HG03432 (cell line): ENCODE results near the gene HECW1.
"Not testable (repeated sequence)": the region's sequence is repeated elsewhere in the genome, so short reads cannot be mapped to it uniquely, and the experiment has no call there.

Experiments used
- ATAC-seq: cut with Tn5 transposase; IDR thresholded peaks from one replicate; pipeline ENCODE4 v1.9.1; 2021; ENCODE audit warnings: mild to moderate bottlenecking, moderate library complexity; ENCODE audit not compliant: unreplicated experiment

Gene HECW1

DNA sequence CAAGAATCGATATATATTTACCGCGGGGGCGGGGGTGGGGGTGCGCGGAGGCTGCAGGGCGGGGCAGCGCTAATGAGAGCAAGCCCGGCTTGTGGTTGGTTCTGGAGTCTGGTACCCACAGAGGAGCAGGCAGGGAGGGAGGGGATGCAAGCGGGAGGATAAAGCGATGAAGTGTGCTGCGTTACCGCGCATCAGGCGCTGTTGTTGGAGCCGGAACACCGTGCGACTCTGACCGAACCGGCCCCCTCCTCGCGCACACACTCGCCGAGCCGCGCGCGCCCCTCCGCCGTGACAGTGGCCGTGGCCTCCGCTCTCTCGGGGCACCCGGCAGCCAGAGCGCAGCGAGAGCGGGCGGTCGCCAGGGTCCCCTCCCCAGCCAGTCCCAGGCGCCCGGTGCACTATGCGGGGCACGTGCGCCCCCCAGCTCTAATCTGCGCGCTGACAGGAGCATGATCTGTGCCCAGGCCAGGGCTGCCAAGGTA, at the start of gene HECW1:
HECW1 (plus strand) TSS at position 189 of the 482 bp plus-strand sequence. CDS start 131,259 bp downstream, outside the sequence.
- ATAC-seq: no peak

DNA sequence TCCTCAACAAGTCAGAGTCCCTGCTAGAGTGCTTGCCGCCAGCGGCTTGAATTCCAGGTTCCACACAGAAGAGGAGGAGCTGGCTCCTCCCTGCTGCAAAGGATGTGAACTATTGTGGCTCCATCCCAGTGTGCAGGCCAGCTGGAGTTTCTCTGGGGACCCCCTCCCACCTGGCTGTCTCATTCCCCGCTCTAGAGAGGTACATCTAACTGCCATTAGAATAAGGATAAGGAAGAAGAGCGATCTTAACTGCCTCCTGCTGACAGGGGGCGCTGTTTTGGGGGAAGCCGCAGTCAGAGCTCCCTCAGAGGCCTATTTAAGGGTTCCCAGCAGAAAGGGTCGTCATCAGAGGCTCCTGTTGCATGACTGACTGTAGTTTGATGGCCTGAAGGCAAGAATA, 40.8 kb upstream of the HECW1 start:
- ATAC-seq: no peak

DNA sequence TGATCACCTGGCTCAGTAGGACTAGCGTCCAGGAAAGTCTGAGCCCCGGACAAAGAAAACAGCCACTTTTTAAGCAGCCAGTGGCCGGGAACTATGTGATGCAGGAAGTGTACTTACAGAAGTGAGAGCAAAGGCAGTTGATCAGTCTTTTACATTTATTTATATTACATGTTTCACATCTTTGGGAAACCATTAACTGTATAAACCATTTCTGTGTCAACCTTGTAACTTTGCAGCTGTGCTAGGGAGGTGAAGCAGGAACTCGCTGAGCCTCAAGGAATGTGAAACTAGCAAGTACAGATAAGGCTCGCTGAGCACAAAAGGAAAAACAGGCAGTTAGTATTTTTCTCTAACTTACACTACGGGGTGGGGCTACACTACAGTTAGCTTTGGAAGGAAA, 39.9 kb upstream of the HECW1 start:
- peak; percentile 68 for ATAC-seq

GRCh38 chr7:43073811-43074210, 38.6 kb upstream of the HECW1 start:
- not testable (repeated sequence) for ATAC-seq

GRCh38 chr7:43076189-43076605, 36.2 kb upstream of the HECW1 start:
- ATAC-seq: peak; percentile 57

DNA sequence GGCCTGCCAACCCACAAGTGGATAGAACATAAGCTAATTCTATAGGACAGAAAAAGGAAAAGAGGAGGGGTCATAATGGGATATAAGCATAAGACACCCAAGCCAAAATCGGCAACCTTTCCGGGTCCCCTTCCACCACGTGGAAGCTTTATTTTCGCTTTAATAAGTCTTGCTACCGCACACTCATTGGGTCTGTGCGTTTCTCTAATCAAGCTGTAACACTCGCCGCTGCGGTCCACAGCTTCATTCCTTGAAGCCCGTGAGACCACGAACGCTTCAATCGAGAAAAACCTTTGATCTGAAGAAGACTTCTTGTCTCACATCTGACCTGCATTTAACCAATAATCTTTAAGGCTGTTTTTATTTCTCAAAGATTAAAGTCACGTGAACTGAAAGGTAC, 35.8 kb upstream of the HECW1 start:
- ATAC-seq: no peak

DNA sequence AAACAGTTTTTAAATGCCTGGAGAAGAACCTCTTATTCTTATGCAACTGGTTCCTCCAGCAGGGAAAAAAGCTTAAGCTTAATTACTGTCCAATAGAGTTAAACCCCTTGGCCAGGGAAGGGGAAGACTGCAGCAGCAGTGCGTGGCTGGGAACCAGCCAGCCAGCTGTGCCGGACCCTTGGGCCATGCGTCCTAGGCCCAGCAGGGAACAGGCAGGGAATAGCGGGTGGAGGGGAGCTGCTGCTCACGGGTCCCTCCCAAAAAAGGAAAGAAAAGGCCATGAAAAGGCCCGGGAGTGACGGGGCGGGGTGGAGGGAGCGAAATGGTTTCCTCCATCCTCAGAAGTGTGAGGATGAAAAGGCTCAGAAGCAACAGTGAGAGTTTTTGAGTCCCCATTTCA, 35.2 kb upstream of the HECW1 start:
- no peak for ATAC-seq

DNA sequence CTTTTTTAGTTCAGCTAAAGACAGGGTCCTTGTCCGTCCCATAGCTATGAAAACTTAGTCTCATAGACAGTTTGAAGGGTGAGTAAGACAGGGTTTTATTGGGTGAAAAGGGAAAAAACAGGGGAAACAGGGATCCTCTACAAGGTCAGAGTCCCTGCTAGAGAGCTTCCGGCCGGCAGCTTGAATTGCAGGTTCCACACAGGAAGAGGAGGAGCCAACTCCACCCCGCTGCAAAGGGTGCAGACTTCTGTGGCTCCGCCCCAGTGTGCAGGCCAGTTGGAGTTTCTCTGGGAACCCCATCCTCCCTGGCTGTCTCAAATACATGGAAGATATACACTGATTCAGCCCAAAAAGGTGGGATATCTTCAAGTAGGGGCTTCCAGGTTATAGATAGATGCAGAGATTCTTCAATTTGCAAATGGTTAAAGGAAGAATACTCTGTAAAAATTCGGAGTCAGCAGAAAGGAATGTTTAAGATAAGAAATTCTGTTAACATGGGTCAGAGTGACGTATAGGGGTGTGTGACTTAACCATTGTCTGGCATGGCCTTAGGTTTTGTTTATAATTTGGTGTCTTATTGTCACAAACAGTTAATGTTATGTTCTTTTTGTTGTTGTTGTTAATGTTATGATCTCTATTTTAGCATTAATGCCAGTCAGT, 34.6 kb upstream of the HECW1 start:
- ATAC-seq: no peak

DNA sequence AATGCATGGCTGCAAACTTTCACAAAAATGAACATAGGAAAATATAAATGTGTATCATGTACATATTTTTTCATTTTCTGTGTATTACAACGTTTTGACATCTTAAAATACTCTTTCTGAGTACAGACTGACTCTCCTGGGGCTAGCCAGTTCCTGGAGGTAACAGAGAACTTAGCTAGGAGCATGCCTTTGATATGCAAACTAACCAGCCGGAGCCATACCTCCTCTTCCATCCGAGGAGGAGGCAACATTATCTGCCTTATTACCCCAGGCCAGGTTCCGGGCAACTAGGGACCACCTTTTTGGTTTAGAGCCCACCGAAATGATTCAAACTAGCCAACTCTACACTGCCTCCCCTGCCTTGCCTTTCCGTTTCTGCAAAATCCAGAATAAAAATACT, 33.7 kb upstream of the HECW1 start:
- no peak for ATAC-seq

- ATAC-seq: no peak
These were observed 30.8 kb upstream of the HECW1 start for GRCh38 chr7:43081603-43082002.

DNA sequence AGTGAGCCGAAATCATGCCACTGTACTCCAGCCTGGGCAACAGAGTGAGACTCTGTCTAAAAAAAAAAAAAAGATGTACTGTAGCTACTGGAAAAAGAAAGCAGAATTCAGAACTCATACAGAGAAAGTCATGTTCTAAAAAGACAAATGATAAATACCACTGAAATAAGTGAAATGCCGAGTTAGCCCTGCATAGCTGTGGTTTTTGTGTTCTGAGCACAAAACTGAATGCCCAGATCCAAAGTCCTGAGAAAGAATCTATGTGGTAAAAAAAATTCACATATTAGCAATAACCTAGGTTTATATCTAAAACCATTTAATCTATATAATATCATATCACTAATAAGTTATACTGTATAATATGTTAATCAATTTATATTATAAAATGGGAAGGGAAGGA, 29.3 kb upstream of the HECW1 start:
- ATAC-seq: no peak

- no peak for ATAC-seq
These were observed 27.4 kb upstream of the HECW1 start for GRCh38 chr7:43085017-43085416.

DNA sequence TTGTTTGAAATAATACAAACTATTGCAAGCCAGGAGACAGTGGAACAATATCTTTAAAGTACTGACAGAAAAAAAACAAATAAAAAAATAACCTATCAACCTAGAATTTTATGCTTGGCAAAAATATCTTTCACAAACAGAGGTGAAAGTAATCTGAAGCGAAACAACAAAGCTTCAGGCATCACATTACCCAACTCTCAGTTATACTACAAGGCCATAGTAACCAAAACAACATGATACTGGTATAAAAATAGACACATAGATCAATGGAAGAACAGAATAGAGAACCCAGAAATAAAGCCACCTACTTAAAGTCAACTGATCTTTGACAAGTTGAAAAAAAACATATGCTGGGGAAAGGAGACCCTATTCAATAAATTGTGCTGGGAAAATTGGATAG, 26.5 kb upstream of the HECW1 start:
- ATAC-seq: no peak

GRCh38 chr7:43092819-43093218, 19.6 kb upstream of the HECW1 start:
- ATAC-seq: no peak

DNA sequence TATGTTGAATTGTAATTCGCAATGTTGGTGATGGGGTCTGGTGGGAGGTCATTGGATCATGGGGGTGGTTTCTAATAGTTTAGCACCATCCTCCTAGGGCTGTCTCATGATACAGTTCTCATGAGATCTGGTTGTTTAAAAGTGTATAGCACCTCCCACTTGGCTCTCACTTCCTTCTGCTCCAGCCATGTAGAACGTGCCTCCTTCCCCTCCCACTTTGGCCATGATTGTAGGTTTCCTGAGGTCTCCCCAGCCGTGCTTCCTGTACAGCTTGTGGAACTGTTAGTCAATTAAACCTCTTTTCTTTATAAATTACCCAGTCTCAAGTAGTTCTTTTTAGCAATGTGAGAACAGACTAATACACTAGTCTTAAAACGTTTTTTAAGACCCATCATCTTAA, 15.6 kb upstream of the HECW1 start:
- ATAC-seq: no peak

GRCh38 chr7:43099750-43100149, 12.7 kb upstream of the HECW1 start:
- no peak for ATAC-seq

DNA sequence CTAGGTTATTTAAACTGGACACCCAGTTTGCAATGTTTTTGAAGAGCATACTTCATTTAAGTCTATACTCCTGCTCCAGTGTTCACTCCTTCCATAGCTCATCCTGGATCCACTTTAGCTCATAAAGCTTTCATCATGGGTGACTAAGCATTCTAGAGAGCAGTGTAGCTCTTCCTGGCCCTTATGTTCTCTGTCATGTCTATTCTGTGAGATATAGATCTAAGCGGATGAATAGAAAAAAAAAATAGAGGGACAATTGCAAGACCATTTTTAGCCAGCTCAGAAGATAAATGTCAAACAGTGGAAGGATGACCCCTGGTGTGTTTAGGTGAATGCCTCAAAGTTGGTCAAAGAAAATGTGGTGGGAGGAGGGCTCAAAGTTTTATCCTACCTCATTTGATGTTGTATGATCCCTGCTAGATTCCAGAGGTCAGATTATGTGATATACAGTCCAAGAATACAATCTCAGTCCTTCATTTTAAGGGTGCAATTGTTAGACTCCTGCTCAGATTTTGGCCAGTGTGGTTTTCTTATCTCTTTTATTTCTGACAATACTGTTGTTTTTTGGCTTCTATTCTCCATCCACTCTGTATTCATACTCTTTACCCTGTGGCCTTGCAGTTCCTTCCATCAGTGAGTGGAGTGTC, 7.5 kb upstream of the HECW1 start:
- ATAC-seq: no peak

- ATAC-seq: no peak
These were observed 6.8 kb upstream of the HECW1 start for GRCh38 chr7:43105521-43106120.

DNA sequence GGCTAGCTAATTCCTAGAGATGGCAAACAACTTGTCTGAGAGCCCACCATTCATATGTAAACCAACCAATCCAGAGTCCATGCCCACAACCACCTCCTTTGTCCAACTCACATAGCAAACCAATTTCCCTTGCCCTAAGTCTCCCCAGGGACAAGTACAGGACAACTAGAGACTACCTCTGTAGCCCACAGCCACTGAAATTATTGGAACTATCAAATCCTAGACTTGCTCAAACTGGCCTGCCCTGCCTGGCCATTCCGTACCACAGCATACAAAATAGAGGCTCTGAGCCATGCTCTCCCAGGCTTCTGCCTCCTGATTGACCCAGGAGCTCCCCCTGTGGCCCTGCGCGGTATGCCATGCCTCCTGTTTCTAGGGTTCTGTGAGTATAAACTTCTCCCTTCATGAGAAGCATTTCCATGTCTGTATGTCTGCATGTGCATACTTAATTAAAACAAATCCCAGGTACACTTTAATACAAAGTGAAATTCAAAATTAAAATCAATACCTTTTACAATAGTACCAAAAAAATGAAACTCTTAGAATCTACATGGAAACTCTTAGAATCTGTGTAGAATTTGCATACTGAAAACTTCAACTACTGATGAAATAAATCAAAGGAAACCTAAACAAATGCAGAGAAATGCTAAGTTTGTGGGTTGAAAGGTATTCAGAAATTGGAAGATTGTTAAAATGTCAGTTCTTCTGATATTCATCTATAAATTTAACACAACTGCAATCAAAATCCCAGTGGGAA, 4.0 kb upstream of the HECW1 start:
- ATAC-seq: peak; percentile 93

DNA sequence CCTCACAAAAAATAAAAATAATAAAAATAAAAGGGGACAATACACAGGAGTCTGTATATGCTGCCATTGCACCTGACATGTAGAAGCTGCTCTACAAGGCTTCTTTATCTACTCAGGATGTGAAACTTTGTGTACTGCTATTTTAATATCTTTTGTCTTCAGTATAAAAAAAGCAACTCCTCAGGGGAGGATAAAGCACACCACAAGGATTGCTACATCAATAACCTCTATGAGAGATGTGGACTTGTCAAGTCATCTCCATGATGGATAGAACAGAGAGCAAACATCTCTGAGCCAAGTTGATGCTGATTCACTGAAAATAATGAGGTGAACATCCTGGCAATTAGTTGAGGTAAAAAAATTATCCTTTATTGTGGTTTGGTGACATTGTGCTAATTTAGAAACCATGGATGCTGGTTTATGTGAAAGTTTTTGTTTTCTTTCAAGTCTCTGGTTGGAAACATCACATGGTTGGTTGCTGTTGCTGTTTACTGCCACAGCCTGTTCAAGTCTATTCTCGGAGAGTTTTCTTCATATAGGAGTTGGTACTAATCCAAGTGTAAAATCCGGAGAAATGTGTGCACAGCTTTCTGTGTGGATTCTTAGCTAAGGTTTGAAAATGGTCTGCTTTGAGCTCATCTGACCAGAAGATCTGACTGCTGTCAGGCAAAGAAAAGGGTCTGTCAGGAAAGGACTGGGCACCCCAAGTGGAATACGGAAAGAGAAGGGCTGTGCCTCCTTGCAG, 1.5 kb upstream of the HECW1 start:
- ATAC-seq: no peak
